HepG2 (cell line): Measurements from ENCODE around the gene CD81. TPM values are rescaled to one million over a fixed set of nuclear protein-coding genes. Genes with fewer than 3 reads are reported as not detected.

ENCODE experiments used
- CCAR2 ChIP-seq: fragments of 200-400 bp; formaldehyde crosslinking; optimal IDR thresholded peaks from 2 replicates; pipeline ENCODE3; 2018; ENCODE audit warnings: low read depth, mild to moderate bottlenecking, low read length, moderate library complexity
- FUBP1 ChIP-seq: sonication (generic); formaldehyde crosslinking; IDR thresholded peaks from 2 replicates; pipeline ENCODE4 v1.5.1; 2020; ENCODE audit warnings: missing genetic modification reagents, mild to moderate bottlenecking, borderline replicate concordance
- KDM5B ChIP-seq: sonication (generic); formaldehyde crosslinking; IDR thresholded peaks from 2 replicates; pipeline ENCODE4 v1.4.0; 2020; ENCODE audit warnings: missing genetic modification reagents, mild to moderate bottlenecking, borderline replicate concordance
- LBX2 ChIP-seq: sonication (generic); formaldehyde crosslinking; IDR thresholded peaks from 2 replicates; pipeline ENCODE4 v1.5.0; 2020; ENCODE audit warnings: missing genetic modification reagents, mild to moderate bottlenecking, borderline replicate concordance
- NAIF1 ChIP-seq: sonication (generic); formaldehyde crosslinking; IDR thresholded peaks from 2 replicates; pipeline ENCODE4 v1.5.0; 2020; ENCODE audit warnings: mild to moderate bottlenecking, missing genetic modification reagents, borderline replicate concordance
- PAXIP1 ChIP-seq: sonication (generic); formaldehyde crosslinking; conservative IDR thresholded peaks from 2 replicates; pipeline ENCODE4 v1.4.0; 2020; ENCODE audit warnings: mild to moderate bottlenecking, missing genetic modification reagents, moderate library complexity
- PITX1 ChIP-seq: sonication (generic); formaldehyde crosslinking; IDR thresholded peaks from 2 replicates; pipeline ENCODE4 v1.5.1; 2020; ENCODE audit warnings: mild to moderate bottlenecking, missing genetic modification reagents
- SOX5 ChIP-seq: IDR thresholded peaks from 2 replicates; pipeline ENCODE4 v1.6.1; 2016; ENCODE audit warnings: borderline replicate concordance
- ZNF318 ChIP-seq: sonication (generic); formaldehyde crosslinking; IDR thresholded peaks from 2 replicates; pipeline ENCODE4 v1.4.0; 2020; ENCODE audit warnings: mild to moderate bottlenecking, missing genetic modification reagents
- ZNF616 ChIP-seq: sonication (generic); formaldehyde crosslinking; IDR thresholded peaks from 2 replicates; pipeline ENCODE4 v1.5.0; 2020; ENCODE audit warnings: low read depth, mild to moderate bottlenecking, missing genetic modification reagents
- ZNF670 ChIP-seq: sonication (generic); formaldehyde crosslinking; IDR thresholded peaks from 2 replicates; pipeline ENCODE4 v1.8.0; 2022; ENCODE audit warnings: mild to moderate bottlenecking, missing genetic modification reagents, borderline replicate concordance
- polyA plus RNA-seq, 8 experiments: library from polyadenylated mRNA; depleted of rRNA in 3 of 8; stranded (reverse) in 7 of 8; unstranded in 1 of 8; fragments of >200 nt; fragmentation: Illumina TruSeq in 4 of 8; extraction: Trizol in 4 of 8; gene quantifications; 2 replicates each; pipeline versions ENCODE4 v1.2.1 to v1.2.3, GENCODE V29; 2011 to 2016; ENCODE audit warnings: low read depth in 4 of 8, missing spikeins in 1 of 8, mixed read lengths in 1 of 8; ENCODE audit not compliant: insufficient read depth in 1 of 8
- total RNA-seq, 5 experiments: library from RNA; depleted of rRNA; stranded (reverse); fragments of >200 nt; fragmentation: Illumina TruSeq; extraction: Trizol; gene quantifications; 2 replicates each; pipeline ENCODE4 v1.2.3, GENCODE V29; 2016; ENCODE audit warnings: low read depth in 1 of 5

Gene CD81
- total and polyA plus RNA-seq, 2 of the 13 experiments (the other 11 are each of a cell fraction or from before 2014, with no cell fraction given), result not detected

GRCh38 chr11:2409611-2410468, 32.7 kb downstream of the CD81 start (continued):
- TF ChIP-seq PAXIP1 (CRISPR knock-in tag) (peak; percentile 93), FUBP1 (CRISPR knock-in tag) (peak; percentile 82; the same call in 1 of the 2 replicates), PITX1 (CRISPR knock-in tag) (peak; percentile 79), KDM5B (CRISPR knock-in tag) (peak; percentile 64; the same call in 1 of the 2 replicates), ZNF318 (CRISPR knock-in tag) (no peak), CCAR2 (no peak), ZNF616 (no peak), NAIF1 (CRISPR knock-in tag) (no peak), SOX5 (CRISPR knock-in tag) (peak; percentile 50; the same call in 1 of the 2 replicates), LBX2 (CRISPR knock-in tag) (0 out of 2 replicates have a peak, but pooled peaks have one; percentile 12), ZNF670 (CRISPR knock-in tag) (no peak)
